COLO668 (cell line): ENCODE results near the gene NAA40.

Source experiments
- DNase-seq: peaks from one replicate; lab custom pipeline; 2025; ENCODE audit not compliant: unreplicated experiment; lab: John Stamatoyannopoulos, UW

Gene NAA40

GRCh38 chr11:63938479-63939396 lies at the start of gene NAA40:
Gene NAA40, plus strand, starts transcription at chr11:63939002. Its CDS starts 95 bp downstream, at chr11:63939097.
- peak; percentile 99 for DNase-seq

DNA sequence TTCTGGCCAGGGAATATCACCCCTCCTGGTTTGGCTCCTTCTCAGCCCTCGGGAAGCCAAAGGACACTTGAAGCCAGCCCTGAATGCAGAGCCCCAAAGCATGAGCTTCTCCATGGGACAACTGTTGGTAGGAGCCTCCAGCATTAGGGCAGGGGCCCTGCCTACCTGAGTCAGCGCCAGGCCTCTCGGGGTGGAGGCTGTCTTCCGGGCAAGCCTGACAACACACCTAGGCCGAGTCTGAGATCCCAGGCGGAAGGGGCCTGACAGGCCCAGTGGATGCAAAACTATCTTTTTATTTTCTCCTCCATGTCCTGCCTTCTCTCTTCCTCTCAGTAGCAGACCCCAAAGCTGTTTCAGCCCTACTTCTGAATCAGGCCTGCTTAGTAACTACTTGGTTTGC lies 49.5 kb upstream of the NAA40 start:
- DNase-seq: no peak

GRCh38 chr11:63890368-63890767 lies 48.4 kb upstream of the NAA40 start:
- DNase-seq: no peak

DNA sequence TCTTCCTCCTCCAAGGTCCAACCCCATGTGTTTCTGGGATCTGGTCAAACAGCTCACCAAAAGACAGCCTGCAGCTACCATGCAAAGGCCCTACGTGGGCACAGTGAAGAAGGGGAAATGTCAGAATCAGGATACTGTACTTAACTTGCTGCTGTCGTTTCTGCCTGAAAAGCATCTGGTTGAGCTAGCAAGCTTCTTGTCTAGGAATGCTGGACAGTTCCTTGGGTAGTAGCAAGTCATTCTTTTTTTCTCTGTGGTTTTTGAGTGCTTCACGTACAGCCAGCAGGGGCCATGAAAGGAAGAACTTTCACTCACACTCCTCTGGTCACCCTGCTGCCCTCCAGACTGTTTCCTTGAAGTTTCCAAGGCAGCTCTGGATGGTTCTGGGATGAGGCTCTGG lies 46.6 kb upstream of the NAA40 start:
- no peak for DNase-seq

DNA sequence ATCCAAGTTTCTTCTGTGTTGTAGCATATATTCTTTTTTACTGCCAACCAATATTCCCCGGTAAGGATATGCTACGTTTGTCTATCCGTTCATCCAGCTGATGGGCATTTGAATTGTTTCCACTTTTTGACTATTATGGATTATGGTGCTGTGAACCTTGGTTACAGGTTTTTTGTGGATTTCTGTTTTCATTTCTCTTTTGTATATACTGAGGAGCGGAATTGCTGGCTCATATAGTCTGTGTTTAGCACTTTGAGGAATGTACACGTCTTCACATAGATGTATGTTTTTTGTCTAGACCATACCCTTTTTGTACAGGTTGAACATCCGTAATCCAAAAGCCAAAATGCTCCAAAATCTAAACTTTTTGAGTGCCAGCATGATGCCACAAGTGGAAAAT lies 45.4 kb upstream of the NAA40 start:
- DNase-seq: no peak

GRCh38 chr11:63896071-63896470 lies 42.7 kb upstream of the NAA40 start:
- DNase-seq: no peak

- DNase-seq: no peak
Measured at GRCh38 chr11:63897459-63898146, 41.2 kb upstream of the NAA40 start.

GRCh38 chr11:63901660-63902059 lies 37.1 kb upstream of the NAA40 start:
- DNase-seq: no peak

DNA sequence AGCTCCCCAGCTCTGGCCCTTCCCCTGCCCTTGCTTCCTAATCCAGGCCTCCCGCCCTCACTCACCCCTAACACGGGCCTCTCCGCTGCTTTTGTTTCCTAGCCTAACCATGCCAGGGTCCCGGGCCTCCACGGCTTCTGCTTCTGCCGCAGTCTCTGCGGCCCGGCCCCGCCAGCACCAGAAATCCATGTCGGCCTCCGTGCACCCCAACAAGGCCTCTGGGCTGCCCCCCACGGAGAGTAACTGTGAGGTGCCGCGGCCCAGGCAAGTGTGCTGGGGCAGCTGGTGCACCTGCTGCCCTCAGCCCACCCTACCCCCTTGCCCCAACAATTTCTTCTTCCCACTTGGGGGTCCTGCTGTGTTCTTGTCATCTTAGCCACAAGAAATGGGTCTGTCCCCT lies 34.9 kb upstream of the NAA40 start:
- DNase-seq: no peak

DNA sequence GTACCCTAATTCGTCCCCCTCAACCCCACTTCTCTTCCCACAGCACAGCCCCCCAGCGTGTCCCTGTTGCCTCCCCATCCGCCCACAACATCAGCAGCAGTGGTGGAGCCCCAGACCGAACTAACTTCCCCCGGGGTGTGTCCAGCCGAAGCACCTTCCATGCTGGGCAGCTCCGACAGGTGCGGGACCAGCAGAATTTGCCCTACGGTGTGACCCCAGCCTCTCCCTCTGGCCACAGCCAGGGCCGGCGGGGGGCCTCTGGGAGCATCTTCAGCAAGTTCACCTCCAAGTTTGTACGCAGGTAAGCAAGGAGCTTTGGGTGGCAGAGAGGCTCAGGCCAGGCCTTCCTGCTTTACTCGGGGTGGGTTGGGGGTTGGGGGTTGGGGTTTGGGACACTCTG lies 34.1 kb upstream of the NAA40 start:
- DNase-seq: no peak

GRCh38 chr11:63905179-63905578 lies 33.6 kb upstream of the NAA40 start:
- DNase-seq: no peak

DNA sequence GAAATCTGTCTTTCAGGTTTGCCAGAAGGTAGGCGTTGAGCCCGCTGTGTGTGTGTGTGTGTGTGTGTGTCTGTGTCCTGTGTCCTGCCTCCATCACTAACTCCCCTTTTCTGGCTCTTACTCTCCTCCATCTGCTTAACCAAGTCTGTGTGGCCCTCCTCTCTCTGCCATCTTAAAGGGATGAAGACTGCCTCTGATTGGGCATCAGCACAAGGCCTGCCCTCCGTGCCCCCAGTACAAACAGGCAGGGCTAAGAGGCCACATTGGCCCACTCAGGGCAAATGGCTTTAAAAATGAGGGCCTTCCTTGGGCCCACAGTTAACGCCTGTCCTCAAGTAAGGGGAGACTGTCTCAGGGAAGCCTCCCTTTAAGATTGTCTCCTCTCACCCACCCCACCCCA lies 32.7 kb upstream of the NAA40 start:
- no peak for DNase-seq

- DNase-seq: peak; percentile 37
Measured at GRCh38 chr11:63906585-63906984, 32.2 kb upstream of the NAA40 start.

- DNase-seq: no peak
Measured at GRCh38 chr11:63907063-63907462, 31.7 kb upstream of the NAA40 start.

DNA sequence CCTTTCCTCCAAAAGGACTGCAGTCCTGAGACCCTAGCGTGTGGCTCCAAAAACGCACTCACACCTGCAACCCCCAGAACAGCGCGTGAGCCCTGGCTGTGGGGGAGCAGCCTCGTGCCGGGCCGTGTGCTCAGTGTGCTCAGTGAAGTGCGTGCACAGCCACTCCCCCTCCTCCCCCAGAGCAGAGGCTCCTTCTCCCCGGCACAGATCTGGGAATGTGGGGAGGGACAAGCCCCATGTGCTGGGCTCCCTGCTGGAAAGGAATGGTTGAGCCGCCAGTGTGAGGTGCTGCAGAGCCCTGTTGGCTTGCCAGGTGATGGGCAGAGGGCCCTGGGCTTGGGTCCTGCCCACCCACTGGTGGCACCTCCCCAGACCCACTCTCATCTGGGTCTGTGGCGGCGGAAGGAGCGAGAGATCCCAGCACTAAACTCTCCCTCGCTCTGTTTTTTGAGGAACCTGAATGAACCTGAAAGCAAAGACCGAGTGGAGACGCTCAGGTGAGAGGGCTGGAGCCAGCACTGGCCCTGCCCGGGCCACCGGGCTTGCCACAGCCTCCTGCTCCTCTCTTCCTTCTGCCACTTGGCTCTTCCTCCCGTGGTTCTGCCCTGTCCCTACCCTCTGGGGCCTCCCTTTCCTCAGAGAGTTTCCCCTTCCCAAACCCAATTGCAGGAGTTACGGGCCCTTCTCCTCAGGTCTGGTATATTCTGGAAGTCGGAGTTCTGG lies 30.8 kb upstream of the NAA40 start:
- no peak for DNase-seq

GRCh38 chr11:63908631-63909401 lies 30.0 kb upstream of the NAA40 start:
- DNase-seq: no peak

DNA sequence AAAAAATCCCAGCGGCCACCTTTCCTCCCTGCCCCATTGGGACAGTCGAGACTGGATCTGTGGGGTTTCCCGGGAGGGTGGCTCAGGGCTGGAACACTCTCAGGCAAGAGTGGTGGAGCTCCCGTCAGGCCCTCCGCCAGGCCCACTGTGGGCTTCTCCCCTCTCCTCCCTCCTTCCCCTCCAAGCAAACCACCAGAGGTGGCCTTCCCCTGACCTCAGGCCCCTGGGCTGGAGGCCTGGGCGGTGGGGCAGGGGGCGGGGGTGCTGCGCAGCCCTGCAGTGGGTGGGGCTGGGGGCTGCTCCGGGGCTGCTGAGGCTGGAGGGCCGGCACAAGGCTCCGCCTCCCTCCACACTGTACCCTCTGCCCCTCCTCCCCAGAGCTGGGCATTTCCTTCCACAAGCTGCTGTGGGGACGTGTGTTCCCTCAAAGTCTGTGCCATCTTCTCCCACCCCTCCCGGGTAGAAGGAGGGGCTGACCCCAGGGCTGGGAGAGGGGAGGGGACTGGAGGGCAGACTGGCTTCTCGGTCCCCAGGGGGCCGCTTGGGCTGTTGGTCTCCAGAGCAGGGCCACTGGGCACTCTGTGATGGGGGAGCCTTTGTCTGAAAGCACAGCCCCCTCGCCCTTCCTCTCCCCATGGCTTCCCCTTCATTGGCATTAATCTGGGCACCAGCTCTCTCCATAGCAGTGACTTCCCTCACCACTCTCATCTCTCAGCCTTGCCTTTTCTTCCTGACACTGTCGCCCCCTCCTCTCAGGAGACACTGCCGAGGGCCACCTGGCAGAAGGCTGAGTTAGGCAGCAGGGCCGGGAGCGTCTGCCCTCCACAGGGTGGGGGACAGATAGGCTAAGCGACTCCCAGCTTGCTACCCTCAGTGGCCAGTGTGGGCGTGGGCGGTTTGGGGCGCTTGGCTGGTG lies 29.0 kb upstream of the NAA40 start:
- DNase-seq: no peak

DNA sequence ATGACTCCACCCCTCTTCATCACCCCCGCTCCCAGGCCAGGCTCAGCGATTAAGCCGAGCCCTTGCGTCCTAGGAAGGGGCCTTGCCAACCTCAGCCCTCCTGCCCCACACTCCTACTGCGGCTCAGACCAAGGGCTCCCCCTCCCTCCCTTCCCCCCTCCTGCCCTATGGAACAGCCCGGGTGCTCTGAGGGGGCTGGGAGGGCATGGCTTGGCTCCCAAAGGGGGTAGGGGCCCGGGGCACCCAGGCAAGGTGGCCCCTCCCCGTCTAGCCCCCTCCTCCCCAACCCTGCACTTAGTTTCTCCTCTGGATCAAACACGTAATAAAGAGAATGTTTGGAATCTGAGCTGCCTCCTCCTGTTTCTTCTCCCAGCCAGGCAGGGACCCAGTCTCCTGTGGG lies 28.1 kb upstream of the NAA40 start:
- no peak for DNase-seq

DNA sequence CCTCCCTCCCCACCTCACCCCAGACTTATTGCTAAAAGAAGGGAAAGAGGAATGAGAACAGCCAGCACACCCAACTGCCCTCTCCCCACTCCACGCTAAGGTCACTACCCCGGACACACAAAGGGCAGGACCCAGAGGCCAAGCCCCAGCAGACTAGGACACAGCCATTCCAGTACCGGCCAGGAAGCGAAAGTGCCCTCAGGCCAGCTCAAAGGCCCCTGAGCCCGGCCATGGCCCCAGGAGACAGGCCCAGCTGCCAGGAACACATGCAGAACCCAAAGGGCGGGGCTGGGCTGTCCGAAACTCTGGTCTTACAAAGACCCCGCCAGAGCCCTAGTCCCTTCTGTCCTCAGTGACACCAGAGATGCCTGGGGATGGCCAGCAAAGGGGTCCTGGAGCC lies 27.4 kb upstream of the NAA40 start:
- DNase-seq: no peak

DNA sequence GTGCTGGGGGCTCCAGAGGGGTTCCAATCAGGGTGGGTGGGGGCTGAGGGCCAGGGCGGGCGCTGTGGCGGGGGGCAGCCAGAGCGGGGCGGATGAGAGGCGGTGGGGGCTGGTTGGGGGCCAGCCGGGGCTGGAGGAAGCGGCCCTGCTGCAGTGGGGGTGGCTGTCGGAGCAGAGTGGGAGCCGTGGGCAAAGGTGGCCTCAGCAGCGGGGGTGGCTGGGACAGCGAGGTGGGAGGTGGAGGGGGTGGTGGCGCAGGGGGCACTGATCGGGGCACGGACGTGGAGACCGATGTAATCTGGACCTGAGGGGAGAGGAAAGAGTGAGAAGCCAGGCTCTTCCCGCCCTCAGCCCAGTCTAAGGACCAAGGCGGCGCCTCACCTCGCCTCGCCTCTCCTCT lies 26.9 kb upstream of the NAA40 start:
- no peak for DNase-seq
